Measurements from ENCODE around the gene CCNL1.

Gene CCNL1

DNA sequence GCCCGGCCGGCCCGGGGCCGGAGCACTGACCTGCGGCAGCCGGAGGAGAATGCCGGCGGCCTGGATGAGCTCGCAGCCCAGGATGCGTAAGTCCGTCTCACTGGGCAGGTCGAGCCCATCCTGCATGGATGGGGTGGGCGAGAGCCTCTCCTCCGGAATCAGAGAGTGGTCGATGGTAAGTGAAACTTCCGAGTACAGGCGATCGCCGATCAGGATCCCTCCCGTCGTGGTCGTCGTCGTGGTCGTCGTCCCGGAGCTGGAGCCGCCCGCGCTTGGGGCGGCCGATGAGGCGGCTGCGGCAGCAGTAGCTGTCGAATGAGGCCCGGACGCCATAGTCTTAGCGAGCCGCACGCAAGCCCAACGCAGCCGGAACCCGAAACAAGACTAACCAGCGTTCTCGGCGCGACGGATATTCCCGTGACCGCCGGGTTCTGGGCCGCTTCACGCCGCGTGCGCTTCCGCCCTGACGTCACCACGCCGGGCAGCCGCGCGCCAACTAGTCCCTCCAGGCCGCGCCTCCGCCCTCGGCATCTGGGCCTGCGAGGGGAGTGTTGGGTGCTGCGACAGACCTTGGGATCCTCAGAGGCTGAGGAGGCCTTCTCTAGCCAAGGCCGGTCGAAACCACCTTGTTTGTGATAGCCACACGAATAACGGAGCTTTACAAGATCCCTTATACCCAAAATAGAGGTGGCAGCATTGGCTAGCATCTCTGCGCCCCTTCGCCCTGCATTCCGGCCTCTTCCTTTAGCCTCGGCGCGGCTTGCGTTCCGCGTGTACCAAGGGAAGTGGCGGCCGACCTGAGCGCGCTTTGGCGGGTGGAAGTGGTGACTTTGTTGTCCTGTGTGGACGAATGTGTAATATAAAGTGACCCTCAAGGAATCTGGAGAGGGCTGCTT lies at the start of gene CCNL1:
CCNL1 (minus strand) TSS at position 386 of the 896 bp plus-strand sequence; CDS start at position 333, 53 bp downstream.
- peaks cover 53% of the 10 kb centered on the region for H3K4me1 ChIP-seq (ENCODE audit: insufficient read depth, low read length, severe bottlenecking)
- H3K9ac ChIP-seq (ENCODE audit: low read length) = peak within 1 kb of the TSS; percentile 94
- no peaks in the 10 kb centered on the region for H3K9me2 ChIP-seq (ENCODE audit: low read depth, low read length)
- H3F3A ChIP-seq (ENCODE audit: insufficient read depth, low read length) = no peaks in the 10 kb centered on the region
- no peaks in the 10 kb centered on the region for H3K9me3 ChIP-seq (ENCODE audit: low read length)
- H3K4me3 ChIP-seq (ENCODE audit: low read depth, low read length, poor library complexity, severe bottlenecking) = peak within 1 kb of the TSS; percentile 81
- H3K4me2 ChIP-seq (ENCODE audit: low read length) = peak within 1 kb of the TSS; percentile 98
- 0 out of 2 replicates have a peak within 1 kb of the TSS, but pooled peaks have one; percentile 9 for H2AFZ ChIP-seq (ENCODE audit: low read length)
- peaks cover 48% of the 10 kb centered on the region for H3K36me3 ChIP-seq (ENCODE audit: insufficient read depth, low read length)
- peaks cover 48% of the 10 kb centered on the region for H3K79me2 ChIP-seq (ENCODE audit: insufficient read depth, low read length)
- H4K20me1 ChIP-seq (ENCODE audit: insufficient read depth, low read length) = peaks cover 32% of the 10 kb centered on the region
- TF ChIP-seq, protein P1, sequence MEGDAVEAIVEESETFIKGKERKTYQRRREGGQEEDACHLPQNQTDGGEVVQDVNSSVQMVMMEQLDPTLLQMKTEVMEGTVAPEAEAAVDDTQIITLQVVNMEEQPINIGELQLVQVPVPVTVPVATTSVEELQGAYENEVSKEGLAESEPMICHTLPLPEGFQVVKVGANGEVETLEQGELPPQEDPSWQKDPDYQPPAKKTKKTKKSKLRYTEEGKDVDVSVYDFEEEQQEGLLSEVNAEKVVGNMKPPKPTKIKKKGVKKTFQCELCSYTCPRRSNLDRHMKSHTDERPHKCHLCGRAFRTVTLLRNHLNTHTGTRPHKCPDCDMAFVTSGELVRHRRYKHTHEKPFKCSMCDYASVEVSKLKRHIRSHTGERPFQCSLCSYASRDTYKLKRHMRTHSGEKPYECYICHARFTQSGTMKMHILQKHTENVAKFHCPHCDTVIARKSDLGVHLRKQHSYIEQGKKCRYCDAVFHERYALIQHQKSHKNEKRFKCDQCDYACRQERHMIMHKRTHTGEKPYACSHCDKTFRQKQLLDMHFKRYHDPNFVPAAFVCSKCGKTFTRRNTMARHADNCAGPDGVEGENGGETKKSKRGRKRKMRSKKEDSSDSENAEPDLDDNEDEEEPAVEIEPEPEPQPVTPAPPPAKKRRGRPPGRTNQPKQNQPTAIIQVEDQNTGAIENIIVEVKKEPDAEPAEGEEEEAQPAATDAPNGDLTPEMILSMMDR (IDR thresholded peaks at IDR 0.05; ENCODE audit: low read length) = peak; percentile 4; the same call in 1 of the 2 replicates
- TF ChIP-seq EZH2 (IDR thresholded peaks at IDR 0.05; ENCODE audit: borderline replicate concordance, low read length) = no peak
- H3K27ac ChIP-seq (ENCODE audit: low read depth, low read length, poor library complexity, severe bottlenecking) = peak within 1 kb of the TSS; percentile 91
- no peaks in the 10 kb centered on the region for H3K27me3 ChIP-seq (ENCODE audit: insufficient read depth, low read length)

DNA sequence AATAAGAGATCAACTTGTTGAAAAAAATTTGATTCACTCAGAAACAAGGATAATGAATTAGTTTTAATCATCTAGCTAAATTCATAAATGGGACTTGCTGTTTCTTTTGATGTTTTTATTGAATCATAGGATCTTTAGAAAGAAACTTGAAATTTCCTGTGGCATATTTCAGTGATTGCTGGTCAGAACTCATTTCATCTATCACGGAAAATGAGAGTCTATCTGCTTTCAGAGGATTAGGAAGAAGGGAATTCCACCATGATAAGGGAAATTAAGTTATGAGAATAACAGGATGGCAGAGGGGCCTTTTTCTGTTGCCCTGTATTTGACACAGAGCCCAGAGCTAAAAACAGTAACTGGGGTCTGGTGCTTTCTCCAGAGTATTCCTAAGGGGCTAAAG lies 44.9 kb upstream of the CCNL1 start:
- TF ChIP-seq, protein P1 (IDR thresholded peaks at IDR 0.05; ENCODE audit: low read length) = no peak
- TF ChIP-seq EZH2 (IDR thresholded peaks at IDR 0.05; ENCODE audit: borderline replicate concordance, low read length) = no peak
- no peaks in the 10 kb centered on the region for H3K79me2 ChIP-seq (ENCODE audit: insufficient read depth, low read length)
- no peak overlapping the region for H3K4me3 ChIP-seq (ENCODE audit: low read depth, low read length, poor library complexity, severe bottlenecking)
- H3K9me3 ChIP-seq (ENCODE audit: low read length) = no peaks in the 10 kb centered on the region
- H3K9ac ChIP-seq (ENCODE audit: low read length) = no peak overlapping the region
- H3K27ac ChIP-seq (ENCODE audit: low read depth, low read length, poor library complexity, severe bottlenecking) = no peak overlapping the region
- H3F3A ChIP-seq (ENCODE audit: insufficient read depth, low read length) = no peaks in the 10 kb centered on the region
- H3K4me1 ChIP-seq (ENCODE audit: insufficient read depth, low read length, severe bottlenecking) = no peaks in the 10 kb centered on the region
- no peaks in the 10 kb centered on the region for H3K36me3 ChIP-seq (ENCODE audit: insufficient read depth, low read length)
- no peaks in the 10 kb centered on the region for H3K27me3 ChIP-seq (ENCODE audit: insufficient read depth, low read length)
- no peaks in the 10 kb centered on the region for H3K9me2 ChIP-seq (ENCODE audit: low read depth, low read length)
- H2AFZ ChIP-seq (ENCODE audit: low read length) = no peak overlapping the region
- no peaks in the 10 kb centered on the region; the same call in 1 of the 2 replicates for H4K20me1 ChIP-seq (ENCODE audit: insufficient read depth, low read length)
- H3K4me2 ChIP-seq (ENCODE audit: low read length) = no peak overlapping the region

DNA sequence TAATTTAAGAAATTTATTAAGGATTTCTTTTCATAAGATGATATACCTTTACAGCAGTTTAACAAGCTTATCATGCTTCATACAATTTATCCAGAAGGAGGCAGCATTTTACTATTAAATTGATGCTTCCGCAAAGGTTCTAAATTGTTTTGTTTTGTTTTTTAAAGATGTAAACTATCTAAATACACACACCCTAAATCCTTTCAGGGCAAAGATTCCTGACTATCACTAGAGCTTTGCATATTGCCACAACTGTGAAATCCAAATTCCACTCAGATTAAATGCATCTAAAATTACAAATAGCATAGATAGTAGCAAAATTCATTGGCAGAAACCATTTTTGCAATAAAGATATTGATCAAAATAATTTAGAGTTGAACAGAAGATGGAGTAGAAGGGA lies 44.5 kb upstream of the CCNL1 start:
- Histone ChIP-seq H3K4me3 (ENCODE audit: low read depth, low read length, poor library complexity, severe bottlenecking) (no peak overlapping the region), H3K9me2 (ENCODE audit: low read depth, low read length) (no peaks in the 10 kb centered on the region), H3K9ac (ENCODE audit: low read length) (no peak overlapping the region), H3F3A (ENCODE audit: insufficient read depth, low read length) (no peaks in the 10 kb centered on the region), H4K20me1 (ENCODE audit: insufficient read depth, low read length) (no peaks in the 10 kb centered on the region; the same call in 1 of the 2 replicates), H3K79me2 (ENCODE audit: insufficient read depth, low read length) (no peaks in the 10 kb centered on the region), H3K9me3 (ENCODE audit: low read length) (no peaks in the 10 kb centered on the region), H3K4me1 (ENCODE audit: insufficient read depth, low read length, severe bottlenecking) (no peaks in the 10 kb centered on the region), H3K36me3 (ENCODE audit: insufficient read depth, low read length) (no peaks in the 10 kb centered on the region), H2AFZ (ENCODE audit: low read length) (no peak overlapping the region), H3K4me2 (ENCODE audit: low read length) (no peak overlapping the region), H3K27ac (ENCODE audit: low read depth, low read length, poor library complexity, severe bottlenecking) (no peak overlapping the region), H3K27me3 (ENCODE audit: insufficient read depth, low read length) (no peaks in the 10 kb centered on the region)
- TF ChIP-seq EZH2 (IDR thresholded peaks at IDR 0.05; ENCODE audit: borderline replicate concordance, low read length) = no peak
- TF ChIP-seq, protein P1 (IDR thresholded peaks at IDR 0.05; ENCODE audit: low read length) = peak; percentile 61
